Measurements from ENCODE around the gene S100A13.
"Not testable (repeated sequence)": the region's sequence is repeated elsewhere in the genome, so short reads cannot be mapped to it uniquely, and the experiment has no call there.

The S100A13 gene

GRCh38 chr1:153608742-153609584, 18.3 kb downstream of the S100A13 start:
- no peak for DNase-seq (ENCODE audit: extremely low read depth in 1 of 2, low read depth in 1 of 2)

GRCh38 chr1:153608089-153608682, 19.1 kb downstream of the S100A13 start:
- no peak for DNase-seq (ENCODE audit: extremely low read depth in 1 of 2, low read depth in 1 of 2)

- no peak for DNase-seq (ENCODE audit: extremely low read depth in 1 of 2, low read depth in 1 of 2)
Measured at GRCh38 chr1:153607381-153607780, 19.9 kb downstream of the S100A13 start.

- DNase-seq (ENCODE audit: extremely low read depth in 1 of 2, low read depth in 1 of 2): no peak
Measured at GRCh38 chr1:153606194-153606593, 21.1 kb downstream of the S100A13 start.

- DNase-seq (ENCODE audit: extremely low read depth in 1 of 2, low read depth in 1 of 2): no peak
Measured at GRCh38 chr1:153602749-153603148, 24.6 kb downstream of the S100A13 start.

- no peak for DNase-seq (ENCODE audit: extremely low read depth in 1 of 2, low read depth in 1 of 2)
Measured at GRCh38 chr1:153599847-153600246, 27.5 kb downstream of the S100A13 start.

GRCh38 chr1:153598309-153599172, 28.8 kb downstream of the S100A13 start:
- DNase-seq (ENCODE audit: extremely low read depth in 1 of 2, low read depth in 1 of 2): no peak

GRCh38 chr1:153597206-153597605, 30.1 kb downstream of the S100A13 start:
- no peak for DNase-seq (ENCODE audit: extremely low read depth in 1 of 2, low read depth in 1 of 2)

- no peak for DNase-seq (ENCODE audit: extremely low read depth in 1 of 2, low read depth in 1 of 2)
Measured at GRCh38 chr1:153592748-153593147, 34.6 kb downstream of the S100A13 start.

GRCh38 chr1:153588482-153588881, 38.8 kb downstream of the S100A13 start:
- no peak for DNase-seq (ENCODE audit: extremely low read depth in 1 of 2, low read depth in 1 of 2)

GRCh38 chr1:153588033-153588432, 39.3 kb downstream of the S100A13 start:
- not testable (repeated sequence) for DNase-seq (ENCODE audit: extremely low read depth in 1 of 2, low read depth in 1 of 2)

- DNase-seq (ENCODE audit: extremely low read depth in 1 of 2, low read depth in 1 of 2): no peak
Measured at GRCh38 chr1:153587314-153587713, 40.0 kb downstream of the S100A13 start.

- no peak for DNase-seq (ENCODE audit: extremely low read depth in 1 of 2, low read depth in 1 of 2)
Measured at GRCh38 chr1:153586347-153586746, 41.0 kb downstream of the S100A13 start.

GRCh38 chr1:153585006-153585405, 42.3 kb downstream of the S100A13 start:
- no peak for DNase-seq (ENCODE audit: extremely low read depth in 1 of 2, low read depth in 1 of 2)

- DNase-seq (ENCODE audit: extremely low read depth in 1 of 2, low read depth in 1 of 2): no peak
Measured at GRCh38 chr1:153583976-153584375, 43.3 kb downstream of the S100A13 start.

GRCh38 chr1:153583514-153583913, 43.8 kb downstream of the S100A13 start:
- not testable (repeated sequence) for DNase-seq (ENCODE audit: extremely low read depth in 1 of 2, low read depth in 1 of 2)

GRCh38 chr1:153582836-153583235, 44.5 kb downstream of the S100A13 start:
- DNase-seq (ENCODE audit: extremely low read depth in 1 of 2, low read depth in 1 of 2): not testable (repeated sequence)

GRCh38 chr1:153578936-153579335, 48.4 kb downstream of the S100A13 start:
- no peak for DNase-seq (ENCODE audit: extremely low read depth in 1 of 2, low read depth in 1 of 2)

GRCh38 chr1:153578490-153578889, 48.8 kb downstream of the S100A13 start:
- DNase-seq (ENCODE audit: extremely low read depth in 1 of 2, low read depth in 1 of 2): no peak

GRCh38 chr1:153577624-153578051, 49.7 kb downstream of the S100A13 start:
- DNase-seq (ENCODE audit: extremely low read depth in 1 of 2, low read depth in 1 of 2): no peak

- no peak for DNase-seq (ENCODE audit: extremely low read depth in 1 of 2, low read depth in 1 of 2)
Measured at GRCh38 chr1:153577138-153577537, 50.2 kb downstream of the S100A13 start.
